Common myeloid progenitor, CD34-positive (primary cell): Measurements from ENCODE around the gene MFAP2.

Source experiments
- CTCF ChIA-PET: fragments of 350-600 bp; sonication (Branson Sonifier 250); formaldehyde crosslinking; loops from one replicate; lab custom pipeline; 2021; ENCODE audit warnings: antibody characterized with exemption; lab: Charles Lee
- POLR2A ChIA-PET: fragments of 350-600 bp; sonication (Branson Sonifier 250); formaldehyde crosslinking; loops from one replicate; lab custom pipeline; 2021; ENCODE audit warnings: antibody characterized with exemption; lab: Charles Lee
- DNase-seq, 3 donors: peaks; one replicate each; pipeline versions ENCODE4 v3.0.0 to v3.0.0-alpha.2; 2013
- H3K27ac ChIP-seq, 2 experiments: 1 replicate in 1 of 2; 2 replicates in 1 of 2; pipeline ENCODE4 v1.7.0; 2013; ENCODE audit warnings: inconsistent platforms in 2 of 2, low read length in 2 of 2, mild to moderate bottlenecking in 2 of 2, low read depth in 1 of 2, moderate library complexity in 1 of 2; ENCODE audit not compliant: severe bottlenecking in 2 of 2, insufficient read depth in 1 of 2, poor library complexity in 1 of 2
- H3K27me3 ChIP-seq, 5 experiments: replicated peaks in 2 of 5; 1 replicate in 3 of 5; 2 replicates in 2 of 5; pipeline versions ENCODE4 v1.6.1 to v1.7.0; 2013; ENCODE audit warnings: low read length in 4 of 5, mild to moderate bottlenecking in 2 of 5, moderate library complexity in 2 of 5, inconsistent platforms in 1 of 5; ENCODE audit not compliant: insufficient read depth in 5 of 5, control insufficient read depth in 4 of 5
- H3K36me3 ChIP-seq, 4 experiments: 1 replicate in 2 of 4; 2 replicates in 2 of 4; pipeline versions ENCODE4 v1.6.1 to v1.7.0; 2013; ENCODE audit warnings: low read length in 3 of 4, control low read depth in 1 of 4, mild to moderate bottlenecking in 1 of 4; ENCODE audit not compliant: control insufficient read depth in 4 of 4, insufficient read depth in 4 of 4
- H3K4me1 ChIP-seq, 4 experiments: 1 replicate in 3 of 4; 2 replicates in 1 of 4; pipeline versions ENCODE4 v1.6.1 to v1.7.1; 2013; ENCODE audit warnings: low read length in 3 of 4, mild to moderate bottlenecking in 3 of 4, control low read depth in 1 of 4, inconsistent platforms in 1 of 4, moderate library complexity in 1 of 4; ENCODE audit not compliant: control insufficient read depth in 4 of 4, insufficient read depth in 4 of 4; ENCODE audit errors: control extremely low read depth in 1 of 4
- H3K4me3 ChIP-seq, 7 experiments: 1 replicate in 4 of 7; 2 replicates in 3 of 7; pipeline versions ENCODE4 v1.5.1 to v1.7.0; 2013; ENCODE audit warnings: mild to moderate bottlenecking in 7 of 7, low read length in 6 of 7, moderate library complexity in 6 of 7, inconsistent platforms in 2 of 7, low read depth in 2 of 7, control low read depth in 1 of 7; ENCODE audit not compliant: insufficient read depth in 4 of 7, control insufficient read depth in 1 of 7; ENCODE audit errors: extremely low read depth in 1 of 7
- H3K9me3 ChIP-seq, 5 experiments: 1 replicate in 4 of 5; 2 replicates in 1 of 5; pipeline versions ENCODE4 v1.6.1 to v1.7.1; 2013; ENCODE audit warnings: low read length in 4 of 5, mild to moderate bottlenecking in 2 of 5, inconsistent platforms in 1 of 5, low read depth in 1 of 5, moderate library complexity in 1 of 5; ENCODE audit not compliant: control insufficient read depth in 4 of 5, insufficient read depth in 2 of 5; ENCODE audit errors: control extremely low read depth in 1 of 5
- WGBS: methylation state at CpG from one replicate; pipeline ENCODE4 v1.1.5; 2013; ENCODE audit not compliant: insufficient coverage; 5-methylcytosine and 5-hydroxymethylcytosine counted together

The MFAP2 gene

GRCh38 chr1:17009706-17010105, 29.3 kb upstream of the MFAP2 start:
- CTCF ChIA-PET: interaction anchor here (0.6 to 2.4 kb wide), 11 partner anchors 8 to 60 kb away, joined by 3 to 9 read pairs (median 4); no protein-coding TSS in a partner anchor
- Histone ChIP-seq H3K4me3 (peak overlapping the region in 1 of 7 experiments; percentile 25), H3K27me3 (no peaks in the 10 kb centered on the region), H3K36me3 (peaks cover 0 to 13% (median 9%) of the 10 kb centered on the region in 4 experiments), H3K9me3 (no peaks in the 10 kb centered on the region), H3K27ac (no peak overlapping the region), H3K4me1 (peaks cover 9 to 56% (median 53%) of the 10 kb centered on the region in 4 experiments)
- DNase-seq: peak in 2 of 3 donors; percentile 35 to 36
- POLR2A ChIA-PET: interaction anchor here (1.0 to 1.8 kb wide), 4 partner anchors 9 to 20 kb away, joined by 3 to 5 read pairs (median 4); no protein-coding TSS in a partner anchor
- WGBS: 37% methylated on average over 3 of the region's 4 CpGs

GRCh38 chr1:17008208-17008855, 27.9 kb upstream of the MFAP2 start:
- 96% methylated on average over 8 of the region's 15 CpGs for WGBS
- POLR2A ChIA-PET: interaction anchor here (0.6 kb wide), 1 partner anchor 353 kb away, joined by 4 read pairs; no protein-coding TSS in a partner anchor

GRCh38 chr1:17007121-17007520, 26.7 kb upstream of the MFAP2 start:
- POLR2A ChIA-PET: interaction anchor here (0.6 to 1.0 kb wide), 2 partner anchors 14 to 25 kb away, joined by 3 read pairs; no protein-coding TSS in a partner anchor
- no peak overlapping the region for H3K4me3 ChIP-seq

More at GRCh38 chr1:17008208-17008855, 27.9 kb upstream of the MFAP2 start:
- H3K27ac ChIP-seq: no peak overlapping the region
- no peak overlapping the region for H3K4me3 ChIP-seq
- H3K4me1 ChIP-seq: peaks cover 5 to 42% (median 39%) of the 10 kb centered on the region in 4 experiments
- no peak for DNase-seq
- H3K27me3 ChIP-seq: no peaks in the 10 kb centered on the region
- peaks cover 3 to 23% (median 20%) of the 10 kb centered on the region in 4 experiments for H3K36me3 ChIP-seq
- CTCF ChIA-PET: interaction anchor here (1.3 to 2.4 kb wide), 2 partner anchors 13 to 21 kb away, joined by 4 to 6 read pairs; no protein-coding TSS in a partner anchor
- H3K9me3 ChIP-seq: no peaks in the 10 kb centered on the region

GRCh38 chr1:17005365-17005740, 24.9 kb upstream of the MFAP2 start:
- Histone ChIP-seq H3K27me3 (no peaks in the 10 kb centered on the region), H3K4me3 (no peak overlapping the region), H3K27ac (no peak overlapping the region), H3K9me3 (no peaks in the 10 kb centered on the region), H3K4me1 (peaks cover 3 to 16% (median 15%) of the 10 kb centered on the region in 4 experiments), H3K36me3 (peaks cover 3 to 50% (median 38%) of the 10 kb centered on the region in 4 experiments)
- CTCF ChIA-PET: interaction anchor here (1.1 to 1.5 kb wide), 2 partner anchors 16 to 45 kb away, joined by 3 to 6 read pairs; no protein-coding TSS in a partner anchor
- POLR2A ChIA-PET: no interaction called here
- no peak for DNase-seq
- 95% methylated on average over 10 of the region's 19 CpGs for WGBS

More at GRCh38 chr1:17007121-17007520, 26.7 kb upstream of the MFAP2 start:
- peaks cover 3 to 35% (median 29%) of the 10 kb centered on the region in 4 experiments for H3K36me3 ChIP-seq
- no peaks in the 10 kb centered on the region for H3K27me3 ChIP-seq
- H3K9me3 ChIP-seq: no peaks in the 10 kb centered on the region
- CTCF ChIA-PET: interaction anchor here (1.0 to 2.4 kb wide), 5 partner anchors 14 to 39 kb away, joined by 3 to 6 read pairs (median 3); no protein-coding TSS in a partner anchor
- H3K27ac ChIP-seq: no peak overlapping the region
- DNase-seq: no peak
- 100% methylated on average over 2 of the region's 8 CpGs for WGBS
- H3K4me1 ChIP-seq: peaks cover 5 to 30% (median 28%) of the 10 kb centered on the region in 4 experiments

- Histone ChIP-seq H3K27me3 (no peaks in the 10 kb centered on the region), H3K4me1 (peaks cover 0 to 10% (median 9%) of the 10 kb centered on the region in 4 experiments), H3K9me3 (no peaks in the 10 kb centered on the region), H3K36me3 (peaks cover 3 to 50% (median 38%) of the 10 kb centered on the region in 4 experiments), H3K4me3 (no peak overlapping the region), H3K27ac (no peak overlapping the region)
- ChIA-PET CTCF (interaction anchor here (0.6 to 4.1 kb wide), 4 partner anchors 17 to 53 kb away, joined by 3 to 24 read pairs (median 3); no protein-coding TSS in a partner anchor), POLR2A (no interaction called here)
- 94% methylated on average over 22 of the region's 24 CpGs for WGBS
- DNase-seq: no peak
These were observed 24.3 kb upstream of the MFAP2 start for GRCh38 chr1:17004466-17005364.

GRCh38 chr1:17002524-17002902, 22.1 kb upstream of the MFAP2 start:
- ChIA-PET POLR2A (interaction anchor here (0.8 kb wide), 1 partner anchor 11 kb away, joined by 4 read pairs; no protein-coding TSS in a partner anchor), CTCF (interaction anchor here (0.7 to 4.1 kb wide), 5 partner anchors 8 to 38 kb away, joined by 3 to 24 read pairs (median 4); partner anchors contain the start of gene ATP13A2)
- H3K36me3 ChIP-seq: peaks cover 3 to 61% (median 45%) of the 10 kb centered on the region in 4 experiments
- H3K4me1 ChIP-seq: no peaks in the 10 kb centered on the region
- no peaks in the 10 kb centered on the region for H3K27me3 ChIP-seq
- no peak for DNase-seq
- no peak overlapping the region for H3K27ac ChIP-seq
- no peaks in the 10 kb centered on the region for H3K9me3 ChIP-seq
- WGBS: 97% methylated on average over 3 of the region's 4 CpGs
- H3K4me3 ChIP-seq: no peak overlapping the region
